ENCODE results near the gene CUTA. TPM values are rescaled to one million over a fixed set of nuclear protein-coding genes. Genes with fewer than 3 reads are reported as not detected.

CUTA gene
- polyA plus RNA-seq, 1 donor from 2014 or later: 343 TPM

GRCh38 chr6:33425668-33426577 lies 8.0 kb upstream of the CUTA start:
- Histone ChIP-seq H3K4me3 (ENCODE audit: low read length) (peak overlapping the region; percentile 70), H3K9me3 (ENCODE audit: low read length) (no peaks in the 10 kb centered on the region), H3K4me2 (ENCODE audit: low read length) (peak overlapping the region; percentile 59), H3K9ac (ENCODE audit: low read length) (peak overlapping the region; percentile 60), H4K20me1 (ENCODE audit: insufficient read depth) (no peaks in the 10 kb centered on the region), H3K27ac (ENCODE audit: low read length) (peak overlapping the region; percentile 83), H2AFZ (ENCODE audit: low read depth, low read length) (no peak overlapping the region), H3K36me3 (ENCODE audit: insufficient read depth, low read length) (no peaks in the 10 kb centered on the region), H3K79me2 (replicated peaks; ENCODE audit: insufficient read depth, low read length) (peaks cover 55% of the 10 kb centered on the region), H3K27me3 (ENCODE audit: insufficient read depth, low read depth, low read length) (no peaks in the 10 kb centered on the region), H3K9me2 (ENCODE audit: insufficient read depth, low read length) (no peaks in the 10 kb centered on the region), H3F3A (ENCODE audit: insufficient read depth, low read length, poor library complexity, severe bottlenecking) (peaks cover 5% of the 10 kb centered on the region)
- TF ChIP-seq CTCF (IDR thresholded peaks at IDR 0.05; ENCODE audit: poor library complexity, severe bottlenecking): peak; percentile 33
- TF ChIP-seq MXI1 (conservative IDR thresholded peaks at IDR 0.05; ENCODE audit: poor library complexity, severe bottlenecking): no peak

- H4K20me1 ChIP-seq (ENCODE audit: insufficient read depth): no peaks in the 10 kb centered on the region
- peaks cover 52% of the 10 kb centered on the region for H3K79me2 ChIP-seq (replicated peaks; ENCODE audit: insufficient read depth, low read length)
- H3K36me3 ChIP-seq (ENCODE audit: insufficient read depth, low read length): no peaks in the 10 kb centered on the region
- H3K27me3 ChIP-seq (ENCODE audit: insufficient read depth, low read depth, low read length): no peaks in the 10 kb centered on the region
- H3K9me3 ChIP-seq (ENCODE audit: low read length): no peaks in the 10 kb centered on the region
- peak overlapping the region; percentile 83 for H3K27ac ChIP-seq (ENCODE audit: low read length)
- no peak overlapping the region for H2AFZ ChIP-seq (ENCODE audit: low read depth, low read length)
- H3K9ac ChIP-seq (ENCODE audit: low read length): peak overlapping the region; percentile 60
- H3K4me3 ChIP-seq (ENCODE audit: low read length): peak overlapping the region; percentile 70
- TF ChIP-seq REST (IDR thresholded peaks at IDR 0.05; ENCODE audit: borderline replicate concordance) (no peak), POLR2AphosphoS5 (IDR thresholded peaks at IDR 0.05) (no peak), RAD21 (conservative IDR thresholded peaks at IDR 0.05) (no peak), EP300 (conservative IDR thresholded peaks at IDR 0.05; ENCODE audit: poor library complexity, severe bottlenecking) (no peak), EZH2 (IDR thresholded peaks at IDR 0.05; ENCODE audit: borderline replicate concordance, insufficient read depth, low read length, poor library complexity, severe bottlenecking) (no peak), SMC3 (conservative IDR thresholded peaks at IDR 0.05; ENCODE audit: poor library complexity) (no peak), CTCF (IDR thresholded peaks at IDR 0.05; ENCODE audit: poor library complexity, severe bottlenecking) (no peak), MXI1 (conservative IDR thresholded peaks at IDR 0.05; ENCODE audit: poor library complexity, severe bottlenecking) (no peak), TAF1 (IDR thresholded peaks at IDR 0.05; ENCODE audit: low read depth) (no peak)
- peaks cover 5% of the 10 kb centered on the region for H3F3A ChIP-seq (ENCODE audit: insufficient read depth, low read length, poor library complexity, severe bottlenecking)
- H3K4me2 ChIP-seq (ENCODE audit: low read length): peak overlapping the region; percentile 50
- H3K9me2 ChIP-seq (ENCODE audit: insufficient read depth, low read length): no peaks in the 10 kb centered on the region
Measured at GRCh38 chr6:33424855-33425667, 7.2 kb upstream of the CUTA start.
